Body of pancreas (tissue), 4 donors: ENCODE results near the gene ATP9B.

Source experiments
- POLR2A ChIP-seq, 3 donors: fragments of 450-650 bp; IDR thresholded peaks; one replicate each; pipeline ENCODE4 v1.6.1; 2016; ENCODE audit warnings: antibody characterized with exemption in 3 of 3, mild to moderate bottlenecking in 2 of 3
- TF ChIP-seq, protein P1 (sequence below), 7 experiments: fragments of 450-650 bp in 4 of 7; fragments of 200-600 bp in 3 of 7; sonication (generic) in 3 of 7; IDR thresholded peaks; one replicate each; pipeline ENCODE4 v1.5.1; 2016 to 2019; ENCODE audit warnings: antibody characterized with exemption in 7 of 7

DNA sequence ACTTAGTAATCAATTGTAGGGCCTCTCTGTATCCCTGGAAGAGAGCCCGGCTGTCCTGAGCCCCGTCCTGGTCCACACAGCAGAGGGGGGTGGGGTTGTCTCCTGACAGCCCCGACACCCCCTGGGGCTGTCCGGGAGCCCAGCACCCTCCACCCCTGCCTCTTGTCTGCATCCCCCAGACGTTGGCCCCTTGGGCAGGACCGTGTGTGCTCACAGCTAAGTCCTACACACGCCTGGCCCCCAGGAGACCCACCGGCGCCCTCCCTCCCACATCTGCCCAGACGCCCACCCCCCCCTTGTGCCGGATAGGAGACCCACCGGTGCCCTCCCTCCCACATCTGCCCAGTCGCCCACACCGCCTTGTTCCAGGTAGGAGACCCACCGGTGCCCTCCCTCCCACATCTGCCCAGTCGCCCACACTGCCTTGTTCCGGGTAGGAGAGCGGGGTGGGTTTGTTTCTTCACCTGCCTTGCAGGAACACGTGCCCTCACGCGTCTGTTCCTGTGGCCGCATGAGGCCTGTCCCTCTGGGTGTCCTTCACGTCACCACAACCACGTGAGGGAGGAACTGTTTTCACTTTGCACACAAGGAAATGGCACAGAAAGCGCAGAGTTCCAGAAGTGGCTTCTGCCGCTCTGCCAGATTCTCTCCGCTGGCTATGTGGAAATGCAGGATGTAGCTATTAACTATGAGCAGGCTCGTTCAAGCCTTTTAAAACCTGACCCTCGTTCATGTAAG lies 265.5 kb downstream of the ATP9B start:
- TF ChIP-seq, protein P1, sequence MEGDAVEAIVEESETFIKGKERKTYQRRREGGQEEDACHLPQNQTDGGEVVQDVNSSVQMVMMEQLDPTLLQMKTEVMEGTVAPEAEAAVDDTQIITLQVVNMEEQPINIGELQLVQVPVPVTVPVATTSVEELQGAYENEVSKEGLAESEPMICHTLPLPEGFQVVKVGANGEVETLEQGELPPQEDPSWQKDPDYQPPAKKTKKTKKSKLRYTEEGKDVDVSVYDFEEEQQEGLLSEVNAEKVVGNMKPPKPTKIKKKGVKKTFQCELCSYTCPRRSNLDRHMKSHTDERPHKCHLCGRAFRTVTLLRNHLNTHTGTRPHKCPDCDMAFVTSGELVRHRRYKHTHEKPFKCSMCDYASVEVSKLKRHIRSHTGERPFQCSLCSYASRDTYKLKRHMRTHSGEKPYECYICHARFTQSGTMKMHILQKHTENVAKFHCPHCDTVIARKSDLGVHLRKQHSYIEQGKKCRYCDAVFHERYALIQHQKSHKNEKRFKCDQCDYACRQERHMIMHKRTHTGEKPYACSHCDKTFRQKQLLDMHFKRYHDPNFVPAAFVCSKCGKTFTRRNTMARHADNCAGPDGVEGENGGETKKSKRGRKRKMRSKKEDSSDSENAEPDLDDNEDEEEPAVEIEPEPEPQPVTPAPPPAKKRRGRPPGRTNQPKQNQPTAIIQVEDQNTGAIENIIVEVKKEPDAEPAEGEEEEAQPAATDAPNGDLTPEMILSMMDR (IDR thresholded peaks at IDR 0.05) = no peak
- TF ChIP-seq POLR2A (IDR thresholded peaks at IDR 0.05) = no peak
